Kidney epithelial cell (primary cell): Measurements from ENCODE around the gene SPTBN1. TPM values are rescaled to one million over a fixed set of nuclear protein-coding genes. Genes with fewer than 3 reads are reported as not detected.

Source experiments
- DNase-seq: peaks from one replicate; pipeline ENCODE4 v3.0.0-alpha.2; 2010; ENCODE audit warnings: low read depth
- H3K27me3 ChIP-seq: 2 replicates; pipeline ENCODE4 v1.6.0; 2011; ENCODE audit warnings: low read length; ENCODE audit not compliant: control insufficient read depth, insufficient read depth
- H3K36me3 ChIP-seq: 2 replicates; pipeline ENCODE4 v1.5.1; 2011; ENCODE audit warnings: low read length; ENCODE audit not compliant: control insufficient read depth, insufficient read depth
- H3K4me3 ChIP-seq: 2 replicates; pipeline ENCODE4 v1.5.1; 2011; ENCODE audit warnings: low read depth, mild to moderate bottlenecking, control low read depth, low read length
- CTCF ChIP-seq: IDR thresholded peaks from 2 replicates; pipeline ENCODE4 v1.5.1; 2011; ENCODE audit warnings: mild to moderate bottlenecking, moderate library complexity, low read length, control low read depth, inconsistent platforms; ENCODE audit not compliant: insufficient read depth, poor library complexity, severe bottlenecking
- total RNA-seq: library from RNA; depleted of rRNA; stranded (reverse); fragments of >200 nt; gene quantifications from 2 replicates; pipeline ENCODE4 v1.2.3, GENCODE V29; 2015

The SPTBN1 gene
- total RNA-seq, 1 donor from 2014 or later: 492 TPM

- Histone ChIP-seq H3K36me3 (peaks cover 2% of the 10 kb centered on the region), H3K4me3 (no peak overlapping the region), H3K27me3 (no peaks in the 10 kb centered on the region)
- TF ChIP-seq CTCF: no peak
- no peak for DNase-seq
These were observed 217.4 kb downstream of the SPTBN1 start for GRCh38 chr2:54673501-54673998.

DNA sequence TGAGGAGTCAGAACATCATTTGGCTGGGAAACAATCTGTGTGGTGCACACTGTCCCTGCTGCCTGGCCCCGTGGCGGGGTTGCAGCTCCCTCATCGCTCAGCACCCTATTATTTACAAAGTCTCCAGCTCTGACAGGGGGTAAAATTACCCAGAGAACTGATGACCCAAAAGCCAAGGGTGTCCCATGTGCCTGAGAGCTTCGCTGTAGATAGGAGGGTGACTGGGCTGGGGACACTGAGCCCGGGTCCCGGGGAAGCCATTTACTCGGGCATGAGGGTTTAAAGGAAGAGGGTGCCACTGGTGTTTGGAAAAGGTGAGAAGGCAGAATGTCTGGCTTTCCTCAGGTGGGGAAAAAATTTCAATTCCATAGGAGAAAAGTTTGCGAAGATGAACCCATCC, 219.2 kb downstream of the SPTBN1 start:
- Histone ChIP-seq H3K27me3 (no peaks in the 10 kb centered on the region), H3K4me3 (no peak overlapping the region), H3K36me3 (peaks cover 2% of the 10 kb centered on the region)
- no peak for DNase-seq
- TF ChIP-seq CTCF: no peak

DNA sequence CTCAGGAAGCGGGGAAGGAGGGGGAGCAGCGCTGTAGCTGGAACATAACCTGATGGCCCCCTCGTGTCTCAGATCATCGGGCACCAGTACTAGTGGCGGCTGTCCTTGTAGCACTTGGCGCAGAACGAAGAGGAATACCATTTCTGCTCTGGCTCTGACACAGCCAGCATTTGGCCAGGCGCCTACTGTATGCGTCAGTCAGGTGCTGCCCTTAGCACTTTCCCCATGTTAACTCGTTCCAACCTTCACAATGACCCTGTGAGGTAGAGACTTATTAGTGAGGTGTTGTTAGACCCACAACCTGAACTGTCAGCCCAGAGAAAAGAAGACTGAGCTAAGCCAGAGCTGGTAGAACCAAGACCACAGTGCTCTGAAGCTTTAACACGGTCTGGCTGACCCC, 219.6 kb downstream of the SPTBN1 start:
- DNase-seq: no peak

GRCh38 chr2:54676656-54677055, 220.5 kb downstream of the SPTBN1 start:
- no peaks in the 10 kb centered on the region for H3K36me3 ChIP-seq
- H3K27me3 ChIP-seq: no peaks in the 10 kb centered on the region
- no peak overlapping the region for H3K4me3 ChIP-seq
- DNase-seq: no peak
- TF ChIP-seq CTCF: no peak

More for the DNA sequence above, 219.6 kb downstream of the SPTBN1 start:
- Histone ChIP-seq H3K27me3 (no peaks in the 10 kb centered on the region), H3K4me3 (no peak overlapping the region), H3K36me3 (peaks cover under 1% of the 10 kb centered on the region)
- TF ChIP-seq CTCF: no peak

- TF ChIP-seq CTCF: no peak
- DNase-seq: no peak
- H3K27me3 ChIP-seq: no peaks in the 10 kb centered on the region
These were observed 221.5 kb downstream of the SPTBN1 start for GRCh38 chr2:54677476-54678265.

GRCh38 chr2:54678719-54679118, 222.6 kb downstream of the SPTBN1 start:
- H3K36me3 ChIP-seq: no peaks in the 10 kb centered on the region
- H3K27me3 ChIP-seq: no peaks in the 10 kb centered on the region
- no peak for TF ChIP-seq CTCF
- no peak for DNase-seq
- no peak overlapping the region for H3K4me3 ChIP-seq

More at GRCh38 chr2:54677476-54678265, 221.5 kb downstream of the SPTBN1 start:
- Histone ChIP-seq H3K4me3 (no peak overlapping the region), H3K36me3 (no peaks in the 10 kb centered on the region)
